Sigmoid colon (tissue), 4 donors: ENCODE results near the gene NTRK3.

Source experiments
- CTCF ChIP-seq, 4 experiments: fragments of 450-650 bp in 3 of 4; fragments of 200-600 bp in 1 of 4; IDR thresholded peaks; one replicate each; pipeline ENCODE4 v1.5.1; 2016 to 2019; ENCODE audit warnings: antibody characterized with exemption in 4 of 4, mild to moderate bottlenecking in 3 of 4, moderate library complexity in 2 of 4
- EP300 ChIP-seq, 4 donors: sonication (generic); formaldehyde crosslinking; IDR thresholded peaks; one replicate each; pipeline ENCODE4 v1.6.1; 2017; ENCODE audit warnings: antibody characterized with exemption in 4 of 4
- POLR2AphosphoS5 ChIP-seq, 4 donors: sonication (generic); formaldehyde crosslinking; IDR thresholded peaks; one replicate each; pipeline ENCODE4 v1.6.1; 2017; ENCODE audit warnings: antibody characterized with exemption in 4 of 4

- no peak for TF ChIP-seq CTCF (IDR thresholded peaks at IDR 0.05)
- no peak for TF ChIP-seq EP300 (IDR thresholded peaks at IDR 0.05)
- no peak for TF ChIP-seq POLR2AphosphoS5 (IDR thresholded peaks at IDR 0.05)
Measured at GRCh38 chr15:88267720-88268119, 11.2 kb upstream of the NTRK3 start.
